T-cell (primary cell): ENCODE results near the gene HOXB1. TPM values are rescaled to one million over a fixed set of nuclear protein-coding genes. Genes with fewer than 3 reads are reported as not detected.

Experiments
- ATAC-seq, 4 experiments: fragments of 200-7000 bp in 3 of 4; fragments of 150-1000 bp in 1 of 4; cut with Tn5 transposase; replicated peaks in 1 of 4; 1 replicate in 3 of 4; 2 replicates in 1 of 4; pipeline ENCODE4 v1.10.0; 2021; ENCODE audit warnings: moderate library complexity in 3 of 4, mild to moderate bottlenecking in 2 of 4, moderate number of reproducible peaks in 1 of 4
- CTCF ChIA-PET, 2 donors: fragments of 300-600 bp; sonication (Branson Sonifier 250); formaldehyde crosslinking; loops; one replicate each; lab custom pipeline; 2022; ENCODE audit warnings: antibody characterized with exemption in 2 of 2; lab: Charles Lee
- POLR2A ChIA-PET, 2 donors: fragments of 300-600 bp; sonication (Branson Sonifier 250); formaldehyde crosslinking; loops; one replicate each; lab custom pipeline; 2022; ENCODE audit warnings: antibody characterized with exemption in 2 of 2; lab: Charles Lee
- DNase-seq, 35 experiments: peaks; one replicate each; pipeline versions ENCODE4 v3.0.0 to v3.0.0-alpha.2; 2013 to 2023
- H3K27ac ChIP-seq: one replicate; pipeline ENCODE4 v1.5.1; 2013; ENCODE audit warnings: low read length
- H3K27me3 ChIP-seq, 2 experiments: replicated peaks in 1 of 2; 1 replicate in 1 of 2; 2 replicates in 1 of 2; pipeline versions ENCODE4 v1.6.1 to v1.7.0; 2013; ENCODE audit warnings: low read length in 1 of 2, mixed read lengths in 1 of 2; ENCODE audit not compliant: control insufficient read depth in 2 of 2, insufficient read depth in 2 of 2; ENCODE audit errors: extremely low read depth in 1 of 2
- H3K36me3 ChIP-seq, 2 donors: 1 replicate in 1 of 2; 2 replicates in 1 of 2; pipeline versions ENCODE4 v1.6.1 to v1.7.0; 2013; ENCODE audit warnings: low read length in 1 of 2; ENCODE audit not compliant: control insufficient read depth in 2 of 2, insufficient read depth in 1 of 2; ENCODE audit errors: extremely low read depth in 1 of 2
- H3K4me1 ChIP-seq, 2 experiments: 1 replicate in 1 of 2; 2 replicates in 1 of 2; pipeline versions ENCODE4 v1.6.1 to v1.7.0; 2013; ENCODE audit warnings: low read length in 2 of 2, mixed read lengths in 1 of 2; ENCODE audit not compliant: insufficient read depth in 2 of 2, control insufficient read depth in 1 of 2; ENCODE audit errors: extremely low read depth in 1 of 2
- H3K4me3 ChIP-seq, 2 donors: 1 replicate in 1 of 2; 2 replicates in 1 of 2; pipeline versions ENCODE4 v1.5.1 to v1.7.0; 2013; ENCODE audit warnings: mild to moderate bottlenecking in 2 of 2, low read length in 1 of 2, moderate library complexity in 1 of 2; ENCODE audit not compliant: control insufficient read depth in 1 of 2; ENCODE audit errors: extremely low read depth in 1 of 2
- H3K9me3 ChIP-seq: 2 replicates; pipeline ENCODE4 v1.7.0; 2013
- H3K27ac Mint-ChIP-seq, 2 donors: one replicate each; pipeline ENCODE4 v1.8.0; 2020 to 2021; ENCODE audit warnings: mild to moderate bottlenecking in 2 of 2, mixed read lengths in 2 of 2
- H3K27me3 Mint-ChIP-seq, 2 donors: one replicate each; pipeline ENCODE4 v1.8.0; 2021 to 2022; ENCODE audit warnings: mixed read lengths in 2 of 2
- H3K36me3 Mint-ChIP-seq: one replicate; pipeline ENCODE4 v1.8.0; 2021; ENCODE audit warnings: mixed read lengths
- H3K4me1 Mint-ChIP-seq, 3 donors: one replicate each; pipeline ENCODE4 v1.8.0; 2020 to 2022; ENCODE audit warnings: mixed read lengths in 3 of 3, mild to moderate bottlenecking in 1 of 3
- H3K4me3 Mint-ChIP-seq, 3 donors: one replicate each; pipeline ENCODE4 v1.8.0; 2020 to 2022; ENCODE audit warnings: mild to moderate bottlenecking in 3 of 3, mixed read lengths in 3 of 3, moderate library complexity in 3 of 3
- H3K9me3 Mint-ChIP-seq, 3 donors: one replicate each; pipeline ENCODE4 v1.8.0; 2020 to 2022; ENCODE audit warnings: mixed read lengths in 3 of 3
- WGBS: methylation state at CpG from one replicate; pipeline ENCODE4 v1.1.5; 2013; ENCODE audit warnings: missing lambda C conversion rate; ENCODE audit not compliant: insufficient coverage; 5-methylcytosine and 5-hydroxymethylcytosine counted together
- total RNA-seq, 35 experiments: library from RNA in 6 of 35; stranded (reverse) in 6 of 35; fragments of 120-200 nt in 1 of 35; gene quantifications; one replicate each; pipeline versions ENCODE4 v1.2.1 to v1.2.4 and lab custom pipeline; 2013 to 2026

Gene HOXB1
- total RNA-seq, 5 donors from 2014 or later (not counting 1 experiment from before 2014, with no cell fraction given): not detected

DNA sequence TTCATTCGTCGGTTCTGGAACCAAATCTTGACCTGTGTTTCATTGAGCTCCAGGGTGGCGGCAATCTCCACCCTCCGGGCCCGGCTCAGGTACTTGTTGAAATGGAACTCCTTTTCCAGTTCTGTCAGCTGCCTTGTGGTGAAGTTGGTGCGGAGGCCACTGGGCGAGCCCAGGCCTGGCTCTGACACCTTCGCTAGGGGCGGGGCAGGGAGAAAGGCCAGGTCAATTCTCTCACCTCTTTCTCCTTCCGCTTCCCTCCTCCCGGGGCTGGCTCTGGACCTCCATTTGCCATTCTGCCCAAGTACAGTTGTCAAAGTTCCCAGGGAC, 1.2 kb downstream of the HOXB1 start:
- Histone ChIP-seq H3K9me3 (no peaks in the 10 kb centered on the region), H3K27me3 (peaks cover 0 to 52% of the 10 kb centered on the region in 2 experiments), H3K4me1 (peaks cover 0 to 13% of the 10 kb centered on the region in 2 experiments), H3K36me3 (no peaks in the 10 kb centered on the region), H3K4me3 (no peak overlapping the region), H3K27ac (no peak overlapping the region)
- Mint-ChIP-seq H3K4me1 (peaks cover 6 to 16% (median 9%) of the 10 kb centered on the region in 3 donors), H3K9me3 (no peaks in the 10 kb centered on the region), H3K27ac (no peak overlapping the region), H3K36me3 (no peaks in the 10 kb centered on the region), H3K27me3 (peaks cover 21 to 29% of the 10 kb centered on the region in 2 donors), H3K4me3 (no peak overlapping the region)
- no peak for DNase-seq
- ATAC-seq: no peak
- WGBS: 98% methylated on average over 8 of the region's 11 CpGs
- POLR2A ChIA-PET: interaction anchor here in 1 of 2 donors (0.6 kb wide), 1 partner anchor 338 kb away, joined by 5 read pairs; no protein-coding TSS in a partner anchor
- CTCF ChIA-PET: interaction anchor here in 1 of 2 donors (0.5 kb wide), 1 partner anchor 9 kb away, joined by 3 read pairs; no protein-coding TSS in a partner anchor

DNA sequence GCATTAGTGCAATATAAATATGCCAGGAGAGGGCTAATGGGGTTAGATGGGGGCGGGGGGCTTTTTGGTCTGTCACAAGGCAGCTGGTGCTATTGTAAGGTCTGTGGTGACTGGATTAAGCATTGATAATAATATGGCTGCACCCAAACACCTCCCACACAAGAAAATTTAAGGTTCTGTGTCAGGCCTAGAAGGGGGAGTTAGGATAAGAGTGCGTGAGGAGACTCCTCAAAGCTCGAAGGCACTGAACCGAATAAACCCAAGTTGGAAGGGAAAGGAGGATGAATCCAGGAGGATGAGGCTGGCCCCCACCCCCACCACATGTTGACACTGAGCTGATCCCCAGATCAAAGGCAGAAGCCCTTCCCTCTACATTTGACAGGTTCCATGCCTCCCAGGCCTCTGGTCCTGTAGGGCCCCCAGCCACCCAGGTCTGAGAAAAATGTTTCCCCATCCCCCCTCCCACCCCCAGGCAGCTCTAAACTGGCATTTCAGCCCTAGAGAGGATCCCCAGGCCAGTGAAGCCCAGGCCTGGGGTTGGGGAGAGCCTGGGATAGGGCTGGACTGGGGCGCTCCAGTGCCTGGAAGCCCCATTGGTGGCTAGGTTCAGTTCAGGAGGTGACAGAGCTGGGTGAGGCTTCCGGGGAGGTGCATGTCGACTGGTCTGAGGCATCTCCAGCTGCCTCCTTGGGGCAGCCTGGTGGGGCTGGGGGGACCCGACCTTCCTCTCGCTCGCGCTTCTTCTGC, 1.7 kb downstream of the HOXB1 start:
- Mint-ChIP-seq H3K36me3 (no peaks in the 10 kb centered on the region), H3K27me3 (peaks cover 27 to 34% of the 10 kb centered on the region in 2 donors), H3K4me1 (peaks cover 6 to 16% (median 9%) of the 10 kb centered on the region in 3 donors), H3K27ac (no peak overlapping the region), H3K4me3 (no peak overlapping the region), H3K9me3 (no peaks in the 10 kb centered on the region)
- Histone ChIP-seq H3K27me3 (peaks cover 0 to 57% of the 10 kb centered on the region in 2 experiments), H3K9me3 (no peaks in the 10 kb centered on the region), H3K4me1 (peaks cover 0 to 13% of the 10 kb centered on the region in 2 experiments), H3K36me3 (no peaks in the 10 kb centered on the region), H3K4me3 (no peak overlapping the region), H3K27ac (no peak overlapping the region)
- 96% methylated on average over 7 of the region's 11 CpGs for WGBS
- DNase-seq (no peak), ATAC-seq (no peak)
- ChIA-PET POLR2A (interaction anchor here in 1 of 2 donors (0.6 kb wide), 1 partner anchor 337 kb away, joined by 5 read pairs; no protein-coding TSS in a partner anchor), CTCF (no interaction called here)

DNA sequence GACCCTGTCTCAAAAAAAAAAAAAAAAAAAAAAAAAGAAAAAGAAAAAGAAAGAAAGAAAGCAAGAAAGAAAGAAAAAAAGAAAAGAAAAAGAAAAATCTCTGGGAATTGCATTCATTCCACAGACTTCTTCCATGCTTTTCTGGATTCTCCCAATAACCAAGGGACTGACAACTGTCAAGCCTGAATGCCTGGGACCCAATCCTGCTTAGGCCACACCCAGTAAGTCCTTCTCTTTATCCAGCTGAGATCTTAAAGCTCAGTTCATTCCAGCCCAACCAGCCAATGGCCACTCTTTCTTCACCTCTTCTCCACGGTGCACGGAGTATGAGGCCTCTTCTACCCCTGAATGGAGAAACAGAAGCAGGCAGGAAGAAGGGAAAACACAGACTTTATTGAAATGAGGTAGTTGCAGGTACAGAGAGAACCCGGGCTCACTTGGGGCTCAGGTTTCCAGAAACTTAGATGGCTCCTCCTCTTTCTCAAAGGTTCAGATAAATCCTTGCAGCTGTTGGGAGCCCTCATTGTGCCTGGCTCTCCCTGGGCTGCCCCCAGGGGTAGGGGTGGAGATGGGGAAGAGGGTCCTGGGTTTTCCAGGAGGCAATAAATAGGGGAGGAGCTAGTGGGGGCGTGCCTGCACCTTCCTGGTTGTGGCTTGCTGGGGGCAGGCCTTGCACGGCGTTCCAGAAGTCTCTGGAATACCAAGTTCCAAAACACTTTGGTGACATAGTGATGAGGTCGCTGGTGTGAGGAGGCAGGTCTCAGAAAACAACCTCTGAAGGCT, 2.5 kb downstream of the HOXB1 start:
- H3K4me1 ChIP-seq: peaks cover 0 to 13% of the 10 kb centered on the region in 2 experiments
- no peak overlapping the region for H3K4me3 ChIP-seq
- no peak overlapping the region for H3K4me3 Mint-ChIP-seq
- H3K9me3 ChIP-seq: no peaks in the 10 kb centered on the region
- no peak overlapping the region for H3K27ac Mint-ChIP-seq
- H3K27me3 Mint-ChIP-seq: peaks cover 34 to 41% of the 10 kb centered on the region in 2 donors
- H3K27me3 ChIP-seq: peaks cover 0 to 59% of the 10 kb centered on the region in 2 experiments
- CTCF ChIA-PET: no interaction called here
- no peaks in the 10 kb centered on the region for H3K9me3 Mint-ChIP-seq
- POLR2A ChIA-PET: no interaction called here
- DNase-seq (no peak), ATAC-seq (no peak)
- no peaks in the 10 kb centered on the region for H3K36me3 ChIP-seq
- H3K4me1 Mint-ChIP-seq: peaks cover 6 to 16% (median 9%) of the 10 kb centered on the region in 3 donors
- WGBS: 72% methylated on average over 5 of the region's 7 CpGs
- no peak overlapping the region for H3K27ac ChIP-seq
- H3K36me3 Mint-ChIP-seq: no peaks in the 10 kb centered on the region

DNA sequence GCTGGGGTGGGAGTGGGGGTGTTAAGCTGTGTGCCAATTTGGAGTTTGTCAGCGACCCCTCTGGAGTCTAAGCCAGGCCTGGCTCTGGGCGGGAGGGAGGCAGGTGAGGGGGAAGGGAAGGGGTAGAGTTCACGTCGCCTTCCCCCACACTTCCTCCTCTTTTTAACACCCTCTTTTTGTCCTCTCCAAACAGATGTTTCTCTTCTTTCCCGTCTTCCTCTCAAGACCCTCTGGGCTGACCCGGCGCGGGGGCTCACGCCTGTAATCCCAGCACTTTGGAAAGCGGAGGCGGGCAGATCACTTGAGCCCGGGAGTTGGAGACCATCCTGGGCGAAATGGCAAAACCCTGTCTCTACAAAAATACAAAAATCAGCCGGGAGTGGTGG, 3.3 kb downstream of the HOXB1 start:
- Mint-ChIP-seq H3K27ac (no peak overlapping the region), H3K27me3 (peaks cover 42 to 49% of the 10 kb centered on the region in 2 donors), H3K9me3 (no peaks in the 10 kb centered on the region), H3K4me3 (peak overlapping the region in 2 of 3 donors; percentile 38 to 55), H3K4me1 (peaks cover 6 to 16% (median 9%) of the 10 kb centered on the region in 3 donors), H3K36me3 (no peaks in the 10 kb centered on the region)
- ChIA-PET CTCF (no interaction called here), POLR2A (no interaction called here)
- DNase-seq: no peak
- Histone ChIP-seq H3K27ac (no peak overlapping the region), H3K36me3 (no peaks in the 10 kb centered on the region), H3K27me3 (peaks cover 0 to 65% of the 10 kb centered on the region in 2 experiments), H3K9me3 (no peaks in the 10 kb centered on the region), H3K4me3 (no peak overlapping the region), H3K4me1 (peaks cover 0 to 13% of the 10 kb centered on the region in 2 experiments)
- WGBS: 92% methylated on average over 4 of the region's 14 CpGs
- ATAC-seq: no peak

DNA sequence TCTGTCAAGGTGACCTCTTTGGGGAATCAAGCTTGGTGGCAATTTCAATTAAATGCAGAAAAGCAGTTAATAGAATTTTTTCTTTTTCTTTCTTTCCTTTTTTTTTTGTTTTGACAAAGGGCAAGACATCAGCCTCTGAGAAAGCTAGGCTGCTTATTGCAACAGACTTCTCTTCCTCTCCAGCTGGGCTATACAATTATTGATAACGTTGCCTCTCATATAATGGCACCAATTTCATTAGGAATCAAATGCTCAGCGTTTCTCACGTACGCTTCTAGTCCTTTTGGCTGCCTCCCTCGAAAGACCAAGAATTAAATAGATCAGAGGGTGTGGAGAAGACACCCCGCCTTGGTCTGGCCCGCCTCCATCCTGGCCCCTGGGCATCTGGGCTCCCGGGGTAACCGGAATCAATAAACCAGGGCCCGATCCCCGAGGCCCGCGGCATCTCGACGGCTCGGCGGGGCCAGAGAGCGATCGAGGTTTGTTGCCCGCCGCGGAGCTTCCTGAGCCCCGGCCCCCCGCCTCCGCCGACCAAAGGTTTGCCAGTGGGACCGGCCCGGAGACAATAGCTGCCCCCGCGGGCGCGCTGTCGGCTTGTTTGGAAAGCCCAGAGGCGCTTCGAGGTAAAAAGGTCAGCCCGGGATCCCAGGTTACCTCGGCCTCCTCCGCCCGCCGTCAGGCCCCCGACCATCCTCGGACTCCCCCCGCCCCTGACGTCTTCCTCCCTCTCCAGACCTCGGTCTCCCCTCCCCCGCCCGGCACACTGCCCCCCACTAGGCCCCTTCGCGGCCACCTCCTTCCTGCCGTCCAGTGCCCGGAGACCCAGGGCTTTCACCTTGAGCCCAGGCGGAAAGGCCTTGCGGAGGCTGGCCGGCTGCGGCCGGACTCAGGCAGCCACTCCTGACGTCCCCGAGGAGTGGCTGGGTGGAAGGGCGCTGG, 3.9 kb downstream of the HOXB1 start:
- no peak overlapping the region for H3K27ac Mint-ChIP-seq
- H3K9me3 Mint-ChIP-seq: no peaks in the 10 kb centered on the region
- H3K4me3 Mint-ChIP-seq: peak overlapping the region in 1 of 3 donors; percentile 38
- H3K4me3 ChIP-seq: peak overlapping the region in 1 of 2 donors; percentile 25
- H3K36me3 Mint-ChIP-seq: no peaks in the 10 kb centered on the region
- H3K36me3 ChIP-seq: no peaks in the 10 kb centered on the region
- no peaks in the 10 kb centered on the region for H3K9me3 ChIP-seq
- ChIA-PET CTCF (no interaction called here), POLR2A (no interaction called here)
- peaks cover 45 to 50% of the 10 kb centered on the region in 2 donors for H3K27me3 Mint-ChIP-seq
- ATAC-seq (peak in 1 of 4 experiments; percentile 24), DNase-seq (peak in 3 of 35 experiments; percentile 8 to 12 (median 10))
- peaks cover 0 to 13% of the 10 kb centered on the region in 2 experiments for H3K4me1 ChIP-seq
- 30% methylated on average over 48 of the region's 59 CpGs for WGBS
- no peak overlapping the region for H3K27ac ChIP-seq
- H3K27me3 ChIP-seq: peaks cover 0 to 70% of the 10 kb centered on the region in 2 experiments
- peaks cover 6 to 16% (median 9%) of the 10 kb centered on the region in 3 donors for H3K4me1 Mint-ChIP-seq
